ENCODE measurements around the gene HIVEP3.

Gene HIVEP3

GRCh38 chr1:41533016-41533730, 385.5 kb downstream of the HIVEP3 start:
- TF ChIP-seq, protein P1, sequence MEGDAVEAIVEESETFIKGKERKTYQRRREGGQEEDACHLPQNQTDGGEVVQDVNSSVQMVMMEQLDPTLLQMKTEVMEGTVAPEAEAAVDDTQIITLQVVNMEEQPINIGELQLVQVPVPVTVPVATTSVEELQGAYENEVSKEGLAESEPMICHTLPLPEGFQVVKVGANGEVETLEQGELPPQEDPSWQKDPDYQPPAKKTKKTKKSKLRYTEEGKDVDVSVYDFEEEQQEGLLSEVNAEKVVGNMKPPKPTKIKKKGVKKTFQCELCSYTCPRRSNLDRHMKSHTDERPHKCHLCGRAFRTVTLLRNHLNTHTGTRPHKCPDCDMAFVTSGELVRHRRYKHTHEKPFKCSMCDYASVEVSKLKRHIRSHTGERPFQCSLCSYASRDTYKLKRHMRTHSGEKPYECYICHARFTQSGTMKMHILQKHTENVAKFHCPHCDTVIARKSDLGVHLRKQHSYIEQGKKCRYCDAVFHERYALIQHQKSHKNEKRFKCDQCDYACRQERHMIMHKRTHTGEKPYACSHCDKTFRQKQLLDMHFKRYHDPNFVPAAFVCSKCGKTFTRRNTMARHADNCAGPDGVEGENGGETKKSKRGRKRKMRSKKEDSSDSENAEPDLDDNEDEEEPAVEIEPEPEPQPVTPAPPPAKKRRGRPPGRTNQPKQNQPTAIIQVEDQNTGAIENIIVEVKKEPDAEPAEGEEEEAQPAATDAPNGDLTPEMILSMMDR (IDR thresholded peaks at IDR 0.05; ENCODE audit: low read depth, low read length) = no peak
- H3K4me3 ChIP-seq (ENCODE audit: low read depth, low read length) = no peak overlapping the region

- no peak overlapping the region for H3K4me3 ChIP-seq (ENCODE audit: low read depth, low read length)
- TF ChIP-seq, protein P1 (IDR thresholded peaks at IDR 0.05; ENCODE audit: low read depth, low read length) = no peak
Observed at GRCh38 chr1:41532206-41532975, 386.3 kb downstream of the HIVEP3 start.

DNA sequence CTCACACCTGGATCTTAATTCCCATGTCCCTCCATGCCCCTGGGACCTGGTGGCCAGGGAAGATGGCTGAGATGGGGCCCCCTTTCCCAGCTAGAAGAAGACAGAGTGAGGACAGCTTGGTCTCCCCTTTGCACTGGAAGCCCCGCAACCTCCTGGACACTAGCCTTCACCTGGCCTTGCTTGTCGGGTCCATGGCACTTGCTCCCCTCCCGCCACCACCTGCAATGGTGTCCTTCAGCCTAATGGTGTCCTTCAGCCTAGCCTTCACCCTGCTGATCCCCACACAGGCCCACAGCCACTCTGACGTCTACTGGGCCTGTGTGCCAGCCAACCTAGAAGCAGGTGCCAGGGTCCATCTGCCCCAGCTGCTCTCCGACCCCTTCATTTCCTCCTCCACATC, 388.3 kb downstream of the HIVEP3 start:
- no peak overlapping the region for H3K4me3 ChIP-seq (ENCODE audit: low read depth, low read length)
- TF ChIP-seq, protein P1 (IDR thresholded peaks at IDR 0.05; ENCODE audit: low read depth, low read length) = no peak

DNA sequence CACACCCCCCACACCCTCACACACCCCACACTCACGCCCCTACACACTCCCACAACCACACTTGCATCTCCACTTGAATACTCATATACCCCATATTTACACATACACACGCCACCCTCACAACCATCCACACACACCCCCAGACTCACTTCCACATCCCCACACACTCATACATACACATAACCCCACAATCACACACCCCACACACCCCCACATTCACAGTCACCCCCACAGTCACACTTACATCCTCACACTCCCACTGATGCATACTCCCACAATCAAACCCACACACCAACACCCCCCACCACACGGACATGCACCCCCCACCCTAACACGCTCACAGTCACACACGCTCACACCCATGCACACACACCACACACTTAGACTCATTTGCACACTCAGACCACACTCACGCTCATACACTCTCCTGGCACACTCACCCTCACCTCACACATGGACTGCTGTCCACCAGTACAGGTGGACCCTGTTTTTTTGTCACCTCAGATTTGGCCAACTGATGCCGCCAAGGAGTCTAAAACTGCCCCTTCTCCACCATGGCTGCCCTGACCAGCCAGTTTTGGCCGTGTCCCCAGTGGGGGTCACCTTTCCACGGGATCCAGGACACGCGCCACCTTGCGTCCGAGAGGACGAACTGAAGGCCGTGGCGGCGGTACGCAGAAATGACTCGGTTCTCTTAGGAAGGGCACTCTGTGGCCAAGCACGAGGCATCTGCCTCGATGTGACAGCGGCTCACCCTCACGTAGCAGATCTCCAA, 388.9 kb downstream of the HIVEP3 start:
- H3K4me3 ChIP-seq (ENCODE audit: low read depth, low read length) = no peak overlapping the region
- TF ChIP-seq, protein P1 (IDR thresholded peaks at IDR 0.05; ENCODE audit: low read depth, low read length) = no peak

DNA sequence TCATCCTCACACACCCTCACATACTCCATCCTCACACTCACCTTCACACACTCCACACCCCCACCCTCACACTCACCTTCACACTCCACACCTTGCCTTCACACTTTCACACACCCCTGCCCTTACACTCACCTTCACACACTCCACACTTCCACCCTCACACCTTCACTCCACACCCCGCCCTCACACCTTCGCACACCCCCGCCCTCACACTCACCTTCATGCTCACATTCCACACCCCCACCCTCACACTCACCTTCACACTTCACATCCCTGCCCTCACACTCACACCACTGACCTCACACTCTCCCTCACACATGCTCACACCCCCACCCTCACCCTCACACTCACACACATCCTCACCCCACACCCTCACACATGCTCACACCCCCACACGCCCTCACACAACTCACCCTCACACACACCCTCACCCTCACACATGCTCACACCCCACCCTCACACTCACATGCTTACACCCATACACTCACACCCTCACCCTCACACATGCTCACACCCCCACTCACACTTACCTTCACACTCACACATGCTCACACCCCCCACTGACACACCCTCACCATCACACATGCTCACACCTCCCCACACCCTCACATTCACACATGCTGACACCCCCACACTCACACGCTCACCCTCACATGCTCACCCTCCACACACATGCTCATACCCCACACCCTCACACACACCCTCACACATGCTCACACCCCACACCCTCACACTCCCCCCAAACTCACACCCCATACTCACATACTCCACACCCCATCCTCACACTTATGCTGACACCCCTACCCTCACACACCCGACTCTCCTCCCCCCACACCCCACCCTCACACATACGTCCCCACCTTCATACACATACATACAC, 389.8 kb downstream of the HIVEP3 start:
- TF ChIP-seq, protein P1 (IDR thresholded peaks at IDR 0.05; ENCODE audit: low read depth, low read length) = no peak
- no peak overlapping the region for H3K4me3 ChIP-seq (ENCODE audit: low read depth, low read length)

DNA sequence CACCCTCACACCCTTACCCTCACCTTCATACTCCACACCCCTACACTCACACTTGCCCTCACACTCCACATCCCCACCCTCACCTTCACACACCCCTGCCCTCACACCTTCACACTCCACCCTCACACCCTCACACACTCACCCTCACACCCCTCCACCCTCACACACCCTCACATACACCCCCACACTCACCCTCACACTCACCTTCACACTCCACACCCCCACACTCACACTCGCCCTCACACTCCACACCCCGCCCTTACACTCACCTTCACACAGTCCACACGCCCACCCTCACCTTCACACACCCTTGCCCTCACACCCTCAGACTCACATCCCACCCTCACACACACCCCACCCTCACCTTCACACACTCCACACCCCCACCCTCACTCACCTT, 390.6 kb downstream of the HIVEP3 start:
- H3K4me3 ChIP-seq (ENCODE audit: low read depth, low read length) = no peak overlapping the region

More for the DNA sequence above, 390.6 kb downstream of the HIVEP3 start:
- TF ChIP-seq, protein P1 (IDR thresholded peaks at IDR 0.05; ENCODE audit: low read depth, low read length) = no peak

All from WI38 (cell line).